Kidney (tissue), 14 donors: ENCODE measurements around the gene PRB2. TPM values are rescaled to one million over a fixed set of nuclear protein-coding genes. Genes with fewer than 3 reads are reported as not detected.

ENCODE experiments used
- DNase-seq, 5 donors: peaks; one replicate each; pipeline ENCODE4 v3.0.0-alpha.2; 2013 to 2020
- FAIRE-seq: peaks from 2 replicates; lab custom pipeline; 2012; peaks lifted over from hg19 to GRCh38; lab: Jason Lieb, UNC
- H3K27ac ChIP-seq, 2 donors: one replicate each; pipeline ENCODE4 v1.7.0; 2013; ENCODE audit warnings: low read depth in 2 of 2, low read length in 2 of 2, inconsistent platforms in 1 of 2
- H3K27me3 ChIP-seq: one replicate; pipeline ENCODE4 v1.7.1; 2013; ENCODE audit warnings: low read length, inconsistent platforms; ENCODE audit not compliant: control insufficient read depth, insufficient read depth
- H3K36me3 ChIP-seq, 3 donors: one replicate each; pipeline versions ENCODE4 v1.7.0 to v1.7.1; 2013; ENCODE audit warnings: low read length in 3 of 3, control low read depth in 1 of 3, inconsistent platforms in 1 of 3; ENCODE audit not compliant: insufficient read depth in 3 of 3, control insufficient read depth in 2 of 3
- H3K4me1 ChIP-seq, 3 donors: one replicate each; pipeline versions ENCODE4 v1.7.0 to v1.7.1; 2013; ENCODE audit warnings: low read length in 3 of 3, inconsistent platforms in 1 of 3, low read depth in 1 of 3; ENCODE audit not compliant: control insufficient read depth in 2 of 3, insufficient read depth in 2 of 3
- H3K4me3 ChIP-seq, 3 donors: one replicate each; pipeline versions ENCODE4 v1.7.0 to v1.8.1; 2013; ENCODE audit warnings: low read length in 3 of 3, control low read depth in 1 of 3, inconsistent platforms in 1 of 3
- H3K9ac ChIP-seq, 3 donors: one replicate each; pipeline versions ENCODE4 v1.7.0 to v1.7.1; 2013; ENCODE audit warnings: low read length in 3 of 3, control low read depth in 1 of 3, inconsistent platforms in 1 of 3
- H3K9me3 ChIP-seq, 3 donors: one replicate each; pipeline versions ENCODE4 v1.7.0 to v1.7.1; 2013; ENCODE audit warnings: low read length in 3 of 3, control low read depth in 1 of 3, inconsistent platforms in 1 of 3; ENCODE audit not compliant: control insufficient read depth in 2 of 3, insufficient read depth in 1 of 3
- intact Hi-C: fragments of 100-400 bp; cut with DNase I; formaldehyde crosslinking; loops from one replicate; pipeline ENCODE4 v1.11.1; 2022
- polyA plus RNA-seq: library from polyadenylated mRNA; stranded (reverse); fragments of 350-450 nt; fragmentation: Illumina TruSeq; extraction: RNeasy Lipid Tissue Mini Kit (QIAGEN cat#74804); gene quantifications from one replicate; pipeline ENCODE4 v1.2.3, GENCODE V29; 2014; ENCODE audit warnings: low read depth, low replicate concordance; ENCODE audit not compliant: insufficient read depth
- total RNA-seq: library from RNA; stranded (reverse); fragmentation: NEBNext Ultra II Directional; extraction: Animal tissue kit (Norgen Biotek cat#: 25700); gene quantifications from one replicate; pipeline ENCODE4 v1.2.1, GENCODE V29; 2021
- TF ChIP-seq, protein P1 (sequence below): IDR thresholded peaks from 3 replicates; pipeline ENCODE4 v1.5.1; 2012; ENCODE audit warnings: mild to moderate bottlenecking, moderate library complexity, borderline replicate concordance; ENCODE audit not compliant: insufficient read depth; ENCODE audit errors: extremely low read depth
- donor health status: control.
- donor health status: control.
- donor health status: control.
- donor health status: control.
- donor health status: control.
- donor health status: DM: yes; HTN: yes; CAD: no.
- donor health status: Normal renal cell carcinoma (clear cell type).

The PRB2 gene
- total and polyA plus RNA-seq, 2 donors from 2014 or later: not detected

DNA sequence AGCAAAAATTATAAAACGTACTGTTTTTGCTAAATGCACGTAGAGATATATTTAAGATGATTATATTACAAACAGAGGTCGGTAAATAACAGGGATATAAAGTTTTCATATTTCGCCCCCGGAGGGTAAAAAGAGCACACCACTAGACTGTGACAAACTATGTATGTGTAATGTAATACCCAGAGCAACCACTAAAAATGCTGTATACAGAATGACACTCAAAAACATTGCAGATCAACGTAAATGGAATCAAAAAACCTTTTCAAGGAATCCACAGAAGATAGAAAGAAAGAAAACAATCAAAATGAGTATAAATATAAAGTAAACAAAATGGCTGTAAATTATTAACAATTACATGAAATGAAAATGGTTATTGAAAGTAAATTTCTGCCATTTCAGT lies 47.6 kb downstream of the PRB2 start:
- TF ChIP-seq, protein P1, sequence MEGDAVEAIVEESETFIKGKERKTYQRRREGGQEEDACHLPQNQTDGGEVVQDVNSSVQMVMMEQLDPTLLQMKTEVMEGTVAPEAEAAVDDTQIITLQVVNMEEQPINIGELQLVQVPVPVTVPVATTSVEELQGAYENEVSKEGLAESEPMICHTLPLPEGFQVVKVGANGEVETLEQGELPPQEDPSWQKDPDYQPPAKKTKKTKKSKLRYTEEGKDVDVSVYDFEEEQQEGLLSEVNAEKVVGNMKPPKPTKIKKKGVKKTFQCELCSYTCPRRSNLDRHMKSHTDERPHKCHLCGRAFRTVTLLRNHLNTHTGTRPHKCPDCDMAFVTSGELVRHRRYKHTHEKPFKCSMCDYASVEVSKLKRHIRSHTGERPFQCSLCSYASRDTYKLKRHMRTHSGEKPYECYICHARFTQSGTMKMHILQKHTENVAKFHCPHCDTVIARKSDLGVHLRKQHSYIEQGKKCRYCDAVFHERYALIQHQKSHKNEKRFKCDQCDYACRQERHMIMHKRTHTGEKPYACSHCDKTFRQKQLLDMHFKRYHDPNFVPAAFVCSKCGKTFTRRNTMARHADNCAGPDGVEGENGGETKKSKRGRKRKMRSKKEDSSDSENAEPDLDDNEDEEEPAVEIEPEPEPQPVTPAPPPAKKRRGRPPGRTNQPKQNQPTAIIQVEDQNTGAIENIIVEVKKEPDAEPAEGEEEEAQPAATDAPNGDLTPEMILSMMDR: no peak
- intact Hi-C loops: no loop called here
- no peak overlapping the region for H3K4me3 ChIP-seq
- H3K27ac ChIP-seq: no peak overlapping the region
- H3K36me3 ChIP-seq: no peaks in the 10 kb centered on the region
- no peak overlapping the region for H3K9ac ChIP-seq
- DNase-seq (no peak), FAIRE-seq (no peak)
- no peaks in the 10 kb centered on the region for H3K27me3 ChIP-seq
- H3K4me1 ChIP-seq: no peaks in the 10 kb centered on the region
- peaks cover 0 to 3% (median 0%) of the 10 kb centered on the region in 3 donors for H3K9me3 ChIP-seq

DNA sequence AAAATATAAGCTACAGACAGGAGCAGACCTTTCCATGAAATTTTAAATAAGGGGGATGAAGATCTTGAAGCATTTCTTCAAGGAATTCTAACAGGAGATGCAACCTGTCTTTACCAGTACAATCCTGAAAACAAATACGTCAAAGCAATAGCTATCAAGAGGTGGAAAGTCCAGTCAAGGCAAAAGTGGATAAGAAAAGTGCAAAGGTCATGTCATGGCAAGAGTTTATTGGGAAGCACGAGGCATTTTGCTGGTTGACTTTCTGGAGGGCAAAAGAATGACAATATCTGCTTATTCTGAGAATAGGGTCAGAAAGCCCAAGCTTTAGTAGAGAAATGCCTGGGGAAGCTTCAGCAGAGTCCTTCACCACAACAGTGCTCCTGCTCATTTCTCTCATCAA lies 50.9 kb downstream of the PRB2 start:
- no peak overlapping the region for H3K27ac ChIP-seq
- TF ChIP-seq, protein P1: no peak
- FAIRE-seq: no peak
- H3K27me3 ChIP-seq: no peaks in the 10 kb centered on the region
- peaks cover 0 to 3% (median 0%) of the 10 kb centered on the region in 3 donors for H3K9me3 ChIP-seq
- no peak overlapping the region for H3K9ac ChIP-seq
- no peaks in the 10 kb centered on the region for H3K4me1 ChIP-seq
- DNase-seq: no peak
- intact Hi-C loops: no loop called here
- H3K36me3 ChIP-seq: no peaks in the 10 kb centered on the region
- no peak overlapping the region for H3K4me3 ChIP-seq

Other genes with a start within 250 kb of the PRB2 start
- gene SMIM10L1, start 224.4 kb downstream of the PRB2 start, total RNA-seq: 9.9 TPM
- 12.5 TPM for gene SMIM10L1, start 224.4 kb downstream of the PRB2 start, polyA plus RNA-seq
- not detected for gene TAS2R42, start 208.6 kb downstream of the PRB2 start, total RNA-seq
- gene TAS2R42, start 208.6 kb downstream of the PRB2 start, polyA plus RNA-seq: not detected
- not detected for gene PRB3, start 125.9 kb downstream of the PRB2 start, total RNA-seq
- not detected for gene PRB3, start 125.9 kb downstream of the PRB2 start, polyA plus RNA-seq
- gene PRB4, start 85.1 kb downstream of the PRB2 start, total RNA-seq: not detected
- not detected for gene PRB4, start 85.1 kb downstream of the PRB2 start, polyA plus RNA-seq